ENCODE measurements around the gene LRRC3. TPM values are rescaled to one million over a fixed set of nuclear protein-coding genes. Genes with fewer than 3 reads are reported as not detected.
A peak's percentile ranks its signal among the peaks of the same experiment; 100 is the strongest.

LRRC3 gene
- polyA plus RNA-seq, 6 donors from 2014 or later = 0.12 to 2.0 (median 0.64) TPM

- no peak for ATAC-seq (ENCODE audit: low read depth in 2 of 2)
- no peaks in the 10 kb centered on the region for H3K36me3 Mint-ChIP-seq
- peak overlapping the region in 1 of 6 donors; percentile 53 for H3K27ac Mint-ChIP-seq
- peaks cover 0 to 8% (median 6%) of the 10 kb centered on the region in 7 donors for H3K9me3 Mint-ChIP-seq
- peaks cover 6 to 16% (median 7%) of the 10 kb centered on the region in 3 donors for H3K27me3 Mint-ChIP-seq
- peak overlapping the region in 6 of 8 donors; percentile 26 to 90 (median 74) for H3K4me3 Mint-ChIP-seq
- DNase-seq = no peak
- H3K4me1 Mint-ChIP-seq = peaks cover 0 to 7% (median 3%) of the 10 kb centered on the region in 3 donors
These were observed 30.5 kb downstream of the LRRC3 start for GRCh38 chr21:44485796-44486195.

- DNase-seq (no peak), ATAC-seq (ENCODE audit: low read depth in 2 of 2) (no peak)
- H3K27ac Mint-ChIP-seq = peak overlapping the region in 1 of 6 donors; percentile 22
- H3K27me3 Mint-ChIP-seq = peaks cover 6 to 16% (median 7%) of the 10 kb centered on the region in 3 donors
- no peaks in the 10 kb centered on the region for H3K36me3 Mint-ChIP-seq
- peaks cover 0 to 8% (median 6%) of the 10 kb centered on the region in 7 donors for H3K9me3 Mint-ChIP-seq
- peak overlapping the region in 3 of 8 donors; percentile 17 to 74 (median 26) for H3K4me3 Mint-ChIP-seq
- peaks cover 0 to 7% (median 3%) of the 10 kb centered on the region in 3 donors for H3K4me1 Mint-ChIP-seq
These were observed 31.0 kb downstream of the LRRC3 start for GRCh38 chr21:44486302-44486701.

- no peak overlapping the region for H3K27ac Mint-ChIP-seq
- DNase-seq = no peak
- peaks cover 8 to 18% (median 14%) of the 10 kb centered on the region in 7 donors for H3K9me3 Mint-ChIP-seq
- H3K36me3 Mint-ChIP-seq = peaks cover 0 to 12% of the 10 kb centered on the region in 2 donors
- no peak for ATAC-seq (ENCODE audit: low read depth in 2 of 2)
- peaks cover 0 to 7% (median 3%) of the 10 kb centered on the region in 3 donors for H3K4me1 Mint-ChIP-seq
- peaks cover 11 to 18% (median 13%) of the 10 kb centered on the region in 3 donors for H3K27me3 Mint-ChIP-seq
- H3K4me3 Mint-ChIP-seq = no peak overlapping the region
These were observed 32.5 kb downstream of the LRRC3 start for GRCh38 chr21:44487831-44488230.

- Mint-ChIP-seq H3K27me3 (peaks cover 9 to 19% (median 15%) of the 10 kb centered on the region in 3 donors), H3K4me3 (no peak overlapping the region), H3K4me1 (peaks cover 0 to 5% (median 3%) of the 10 kb centered on the region in 3 donors), H3K9me3 (peaks cover 13 to 27% (median 19%) of the 10 kb centered on the region in 7 donors), H3K27ac (peak overlapping the region in 2 of 6 donors; percentile 25 to 38), H3K36me3 (peaks cover 4 to 18% of the 10 kb centered on the region in 2 donors)
- DNase-seq (no peak), ATAC-seq (ENCODE audit: low read depth in 2 of 2) (no peak)
These were observed 34.7 kb downstream of the LRRC3 start for GRCh38 chr21:44489962-44490361.

GRCh38 chr21:44490405-44490804 lies 35.1 kb downstream of the LRRC3 start:
- ATAC-seq (ENCODE audit: low read depth in 2 of 2) (no peak), DNase-seq (no peak)
- Mint-ChIP-seq H3K36me3 (peaks cover 4 to 18% of the 10 kb centered on the region in 2 donors), H3K27me3 (peaks cover 13 to 22% (median 16%) of the 10 kb centered on the region in 3 donors), H3K27ac (peak overlapping the region in 2 of 6 donors; percentile 25 to 38), H3K4me1 (peaks cover 0 to 1% (median 0%) of the 10 kb centered on the region in 3 donors), H3K4me3 (no peak overlapping the region), H3K9me3 (peaks cover 13 to 27% (median 19%) of the 10 kb centered on the region in 7 donors)

- Mint-ChIP-seq H3K27ac (peak overlapping the region in 1 of 6 donors; percentile 9), H3K4me1 (no peaks in the 10 kb centered on the region), H3K9me3 (peaks cover 13 to 27% (median 19%) of the 10 kb centered on the region in 7 donors), H3K4me3 (peak overlapping the region in 1 of 8 donors; percentile 12), H3K36me3 (peaks cover 4 to 18% of the 10 kb centered on the region in 2 donors), H3K27me3 (peaks cover 17 to 27% (median 20%) of the 10 kb centered on the region in 3 donors)
- DNase-seq (no peak), ATAC-seq (ENCODE audit: low read depth in 2 of 2) (no peak)
These were observed 35.5 kb downstream of the LRRC3 start for GRCh38 chr21:44490816-44491215.

GRCh38 chr21:44492567-44493385 lies 37.5 kb downstream of the LRRC3 start:
- Mint-ChIP-seq H3K36me3 (peaks cover 4 to 18% of the 10 kb centered on the region in 2 donors), H3K27ac (peak overlapping the region in 2 of 6 donors; percentile 45 to 47)
- no peak for ATAC-seq (ENCODE audit: low read depth in 2 of 2)

GRCh38 chr21:44494418-44494817 lies 39.1 kb downstream of the LRRC3 start:
- ATAC-seq (ENCODE audit: low read depth in 2 of 2) = no peak
- peaks cover 21 to 53% (median 27%) of the 10 kb centered on the region in 3 donors for H3K27me3 Mint-ChIP-seq
- DNase-seq = no peak
- H3K36me3 Mint-ChIP-seq = peaks cover 4 to 18% of the 10 kb centered on the region in 2 donors
- no peak overlapping the region for H3K4me3 Mint-ChIP-seq
- H3K27ac Mint-ChIP-seq = no peak overlapping the region
- H3K4me1 Mint-ChIP-seq = no peaks in the 10 kb centered on the region
- peaks cover 12 to 20% (median 14%) of the 10 kb centered on the region in 7 donors for H3K9me3 Mint-ChIP-seq

More at GRCh38 chr21:44492567-44493385, 37.5 kb downstream of the LRRC3 start:
- Mint-ChIP-seq H3K4me1 (no peaks in the 10 kb centered on the region), H3K9me3 (peaks cover 12 to 22% (median 16%) of the 10 kb centered on the region in 7 donors), H3K4me3 (peak overlapping the region in 2 of 8 donors; percentile 11 to 21), H3K27me3 (peaks cover 27 to 39% (median 27%) of the 10 kb centered on the region in 3 donors)
- no peak for DNase-seq

- ATAC-seq (ENCODE audit: low read depth in 2 of 2) (no peak), DNase-seq (no peak)
- Mint-ChIP-seq H3K36me3 (peaks cover 4 to 18% of the 10 kb centered on the region in 2 donors), H3K27ac (no peak overlapping the region), H3K4me1 (no peaks in the 10 kb centered on the region), H3K9me3 (peaks cover 12 to 20% (median 14%) of the 10 kb centered on the region in 7 donors), H3K4me3 (no peak overlapping the region), H3K27me3 (peaks cover 20 to 53% (median 27%) of the 10 kb centered on the region in 3 donors)
These were observed 39.6 kb downstream of the LRRC3 start for GRCh38 chr21:44494956-44495355.

- Mint-ChIP-seq H3K27me3 (peaks cover 20 to 53% (median 27%) of the 10 kb centered on the region in 3 donors), H3K27ac (no peak overlapping the region), H3K4me3 (no peak overlapping the region), H3K9me3 (peaks cover 12 to 20% (median 14%) of the 10 kb centered on the region in 7 donors), H3K4me1 (no peaks in the 10 kb centered on the region), H3K36me3 (peaks cover 4 to 18% of the 10 kb centered on the region in 2 donors)
- DNase-seq (no peak), ATAC-seq (ENCODE audit: low read depth in 2 of 2) (no peak)
These were observed 40.6 kb downstream of the LRRC3 start for GRCh38 chr21:44495611-44496563.

- Mint-ChIP-seq H3K36me3 (peaks cover 4 to 16% of the 10 kb centered on the region in 2 donors), H3K27ac (no peak overlapping the region), H3K9me3 (peaks cover 12 to 17% (median 14%) of the 10 kb centered on the region in 7 donors), H3K4me3 (no peak overlapping the region), H3K27me3 (peaks cover 20 to 50% (median 25%) of the 10 kb centered on the region in 3 donors), H3K4me1 (peaks cover 0 to under 1% (median 0%) of the 10 kb centered on the region in 3 donors)
- DNase-seq (no peak), ATAC-seq (ENCODE audit: low read depth in 2 of 2) (no peak)
These were observed 41.5 kb downstream of the LRRC3 start for GRCh38 chr21:44496564-44497550.

GRCh38 chr21:44497703-44498126 lies 42.4 kb downstream of the LRRC3 start:
- Mint-ChIP-seq H3K36me3 (peaks cover 4 to 8% of the 10 kb centered on the region in 2 donors), H3K4me1 (peaks cover 5 to 8% (median 6%) of the 10 kb centered on the region in 3 donors)

More at GRCh38 chr21:44497703-44498126, 42.4 kb downstream of the LRRC3 start:
- H3K9me3 Mint-ChIP-seq = peaks cover 6 to 9% (median 7%) of the 10 kb centered on the region in 7 donors
- no peak for ATAC-seq (ENCODE audit: low read depth in 2 of 2)
- H3K4me3 Mint-ChIP-seq = no peak overlapping the region
- no peak overlapping the region for H3K27ac Mint-ChIP-seq
- H3K27me3 Mint-ChIP-seq = peaks cover 17 to 42% (median 18%) of the 10 kb centered on the region in 3 donors
- no peak for DNase-seq

All from naive B cell (primary cell).